ENCODE data around the gene CRACR2A.

- TF ChIP-seq, protein P1, sequence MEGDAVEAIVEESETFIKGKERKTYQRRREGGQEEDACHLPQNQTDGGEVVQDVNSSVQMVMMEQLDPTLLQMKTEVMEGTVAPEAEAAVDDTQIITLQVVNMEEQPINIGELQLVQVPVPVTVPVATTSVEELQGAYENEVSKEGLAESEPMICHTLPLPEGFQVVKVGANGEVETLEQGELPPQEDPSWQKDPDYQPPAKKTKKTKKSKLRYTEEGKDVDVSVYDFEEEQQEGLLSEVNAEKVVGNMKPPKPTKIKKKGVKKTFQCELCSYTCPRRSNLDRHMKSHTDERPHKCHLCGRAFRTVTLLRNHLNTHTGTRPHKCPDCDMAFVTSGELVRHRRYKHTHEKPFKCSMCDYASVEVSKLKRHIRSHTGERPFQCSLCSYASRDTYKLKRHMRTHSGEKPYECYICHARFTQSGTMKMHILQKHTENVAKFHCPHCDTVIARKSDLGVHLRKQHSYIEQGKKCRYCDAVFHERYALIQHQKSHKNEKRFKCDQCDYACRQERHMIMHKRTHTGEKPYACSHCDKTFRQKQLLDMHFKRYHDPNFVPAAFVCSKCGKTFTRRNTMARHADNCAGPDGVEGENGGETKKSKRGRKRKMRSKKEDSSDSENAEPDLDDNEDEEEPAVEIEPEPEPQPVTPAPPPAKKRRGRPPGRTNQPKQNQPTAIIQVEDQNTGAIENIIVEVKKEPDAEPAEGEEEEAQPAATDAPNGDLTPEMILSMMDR (conservative IDR thresholded peaks at IDR 0.05 in 1 of 2, IDR thresholded peaks at IDR 0.05 in 1 of 2; ENCODE audit: extremely low read depth in 1 of 2, insufficient read depth in 1 of 2, low read depth in 1 of 2, low read length in 2 of 2) = no peak
- TF ChIP-seq EZH2 (IDR thresholded peaks at IDR 0.05; ENCODE audit: borderline replicate concordance, low read length) = no peak
Observed at GRCh38 chr12:3607039-3607720, 145.7 kb downstream of the CRACR2A start.

Measured in mammary epithelial cell (primary cell).